GM12878 (cell line): ENCODE measurements around the gene SHANK1. TPM values are rescaled to one million over a fixed set of nuclear protein-coding genes. Genes with fewer than 3 reads are reported as not detected.

Experiments
- ATAC-seq: fragments of 200-7000 bp; cut with Tn5 transposase; 3 replicates; pipeline ENCODE4 v1.9.1; 2020; ENCODE audit warnings: mild to moderate bottlenecking, moderate library complexity
- BruUV-seq: library from RNA; stranded (reverse); fragments of 400-500 nt; replicated peaks from 2 replicates; lab custom pipeline; 2021; lab: Mats Ljungman, UMichigan
- CTCF ChIA-PET: fragments of 300-600 bp; sonication (Branson Sonifier 250); formaldehyde crosslinking; extraction: SDS; loops from one replicate; lab custom pipeline; 2021; ENCODE audit warnings: inconsistent platforms; lab: Yijun Ruan, JAX
- POLR2A ChIA-PET: fragments of 350-600 bp; formaldehyde crosslinking; extraction: SDS; loops from one replicate; lab custom pipeline; 2021; ENCODE audit warnings: inconsistent platforms; lab: Charles Lee
- RAD21 ChIA-PET: fragments of 300-600 bp; sonication (Branson Sonifier 250); formaldehyde crosslinking; loops from one replicate; lab custom pipeline; 2023; ENCODE audit warnings: antibody characterized with exemption; ENCODE audit not compliant: unreplicated experiment; lab: Charles Lee
- SMC1A ChIA-PET: fragments of 300-600 bp; sonication (Branson Sonifier 250); formaldehyde crosslinking; loops from one replicate; lab custom pipeline; 2023; ENCODE audit not compliant: unreplicated experiment, uncharacterized antibody; lab: Charles Lee
- DNase-seq: peaks from one replicate; pipeline ENCODE4 v3.0.0-alpha.2; 2011; ENCODE audit warnings: low read depth, low spot score
- FAIRE-seq: peaks from 3 replicates; lab custom pipeline; 2011; peaks lifted over from hg19 to GRCh38; lab: Jason Lieb, UNC
- H2AFZ ChIP-seq: 2 replicates; pipeline ENCODE4 v1.6.0; 2011; ENCODE audit warnings: low read depth, low read length, control low read depth; ENCODE audit not compliant: control insufficient read depth
- H3K27ac ChIP-seq: 2 replicates; pipeline ENCODE4 v1.5.1; 2011; ENCODE audit warnings: control low read depth; ENCODE audit not compliant: control insufficient read depth, insufficient read depth
- H3K27me3 ChIP-seq, 2 experiments: replicated peaks in 1 of 2; 2 replicates each; pipeline versions ENCODE4 v1.6.0 to v1.6.1; 2011; ENCODE audit warnings: low read length in 1 of 2; ENCODE audit not compliant: control insufficient read depth in 2 of 2, insufficient read depth in 2 of 2
- H3K36me3 ChIP-seq, 2 experiments: 2 replicates each; pipeline ENCODE4 v1.5.1; 2011; ENCODE audit warnings: low read length in 1 of 2; ENCODE audit not compliant: control insufficient read depth in 2 of 2, insufficient read depth in 2 of 2
- H3K4me1 ChIP-seq: 2 replicates; pipeline ENCODE4 v1.6.1; 2011; ENCODE audit warnings: mild to moderate bottlenecking, low read length, moderate library complexity, mixed read lengths; ENCODE audit not compliant: control insufficient read depth, insufficient read depth
- H3K4me2 ChIP-seq: 2 replicates; pipeline ENCODE4 v1.6.0; 2011; ENCODE audit warnings: control low read depth; ENCODE audit not compliant: control insufficient read depth, insufficient read depth
- H3K4me3 ChIP-seq: fragments of 200-600 bp; sonication (generic); 2 replicates; pipeline ENCODE4 v1.5.1; 2016
- H3K79me2 ChIP-seq: 2 replicates; pipeline ENCODE4 v1.6.0; 2011; ENCODE audit warnings: low read length; ENCODE audit not compliant: control insufficient read depth, insufficient read depth
- H3K9ac ChIP-seq: 2 replicates; pipeline ENCODE4 v1.8.0; 2011; ENCODE audit warnings: low read length, control low read depth, mixed read lengths; ENCODE audit not compliant: control insufficient read depth, insufficient read depth
- H3K9me3 ChIP-seq: replicated peaks from 3 replicates; pipeline ENCODE4 v1.5.1; 2011; ENCODE audit warnings: mild to moderate bottlenecking, low read length; ENCODE audit not compliant: control insufficient read depth, insufficient read depth
- H4K20me1 ChIP-seq: 2 replicates; pipeline ENCODE4 v1.6.0; 2011; ENCODE audit not compliant: control insufficient read depth, insufficient read depth
- CBFB ChIP-seq: IDR thresholded peaks from 2 replicates; pipeline ENCODE4 v1.6.1; 2016; ENCODE audit warnings: antibody characterized with exemption, low read depth
- IKZF1 ChIP-seq: fragments of 450-650 bp; conservative IDR thresholded peaks from 2 replicates; pipeline ENCODE4 v1.6.1; 2017; ENCODE audit warnings: antibody characterized with exemption, mild to moderate bottlenecking
- JUNB ChIP-seq: IDR thresholded peaks from 2 replicates; pipeline ENCODE4 v1.6.1; 2016; ENCODE audit warnings: antibody characterized with exemption, mild to moderate bottlenecking
- KAT2A ChIP-seq: conservative IDR thresholded peaks from 2 replicates; pipeline ENCODE4 v1.6.1; 2011; ENCODE audit warnings: low read depth, low read length; ENCODE audit not compliant: control insufficient read depth
- KDM1A ChIP-seq: fragments of 200-600 bp; sonication (generic); IDR thresholded peaks from 2 replicates; pipeline ENCODE4 v1.6.1; 2016; ENCODE audit warnings: borderline replicate concordance
- WGBS: methylation state at CpG from one replicate; pipeline ENCODE4 v1.1.6; 2016; ENCODE audit warnings: low lambda C conversion rate; ENCODE audit not compliant: insufficient replicate concordance, insufficient coverage; ENCODE audit errors: missing lambda C conversion rate; 5-methylcytosine and 5-hydroxymethylcytosine counted together
- in situ Hi-C: fragments of 300-500 bp; cut with MboI; formaldehyde crosslinking; loops from 9 replicates; pipeline ENCODE4 v1.14.3; 2018; ENCODE audit warnings: mixed read lengths
- intact Hi-C: fragments of 100-400 bp; cut with micrococcal nuclease; formaldehyde crosslinking; loops from one replicate; pipeline ENCODE4 v1.14.2; 2022; ENCODE audit not compliant: unreplicated experiment
- polyA plus RNA-seq, 11 experiments: library from polyadenylated mRNA; depleted of rRNA in 4 of 11; unstranded in 6 of 11; stranded (reverse) in 5 of 11; fragments of >200 nt; fragmentation: Nextera tagmentation in 4 of 11; fragmentation: Illumina TruSeq in 1 of 11; extraction: Ambion mirVana in 4 of 11; extraction: Trizol in 1 of 11; gene quantifications; 1 replicate in 1 of 11; 2 replicates in 10 of 11; pipeline versions ENCODE4 v1.2.1 to v1.2.3, GENCODE V29; 2011 to 2016; ENCODE audit warnings: inconsistent platforms in 2 of 11, missing spikeins in 2 of 11, low read depth in 1 of 11
- total RNA-seq, 4 experiments: library from RNA; depleted of rRNA in 3 of 4; stranded (reverse); fragments of >200 nt in 3 of 4; fragmentation: Illumina TruSeq in 1 of 4; extraction: Trizol in 1 of 4; gene quantifications; 2 replicates each; pipeline versions ENCODE4 v1.2.1 to v1.2.3, GENCODE V29; 2013 to 2021
- TF ChIP-seq, protein P1 (sequence below): IDR thresholded peaks from 2 replicates; pipeline ENCODE4 v1.6.1; 2012; ENCODE audit warnings: low read depth, low read length, improper control_type of control experiment
- TF ChIP-seq, protein P2 (sequence below): fragments of 450-650 bp; formaldehyde crosslinking; IDR thresholded peaks from 2 replicates; pipeline ENCODE4 v1.4.0; 2022; ENCODE audit warnings: mild to moderate bottlenecking, moderate library complexity
- TF ChIP-seq, protein P3 (sequence below): IDR thresholded peaks from 2 replicates; pipeline ENCODE4 v1.6.1; 2012; ENCODE audit warnings: low read depth, low read length, improper control_type of control experiment
- TF ChIP-seq, protein P4 (sequence below): fragments of 150-350 bp; IDR thresholded peaks from 2 replicates; pipeline ENCODE4 v1.6.1; 2014; ENCODE audit warnings: mild to moderate bottlenecking, low read depth, low read length

Gene SHANK1
- total and polyA plus RNA-seq, 10 of the 15 experiments (the other 5 are each of a cell fraction or from before 2014, with no cell fraction given), result not detected

DNA sequence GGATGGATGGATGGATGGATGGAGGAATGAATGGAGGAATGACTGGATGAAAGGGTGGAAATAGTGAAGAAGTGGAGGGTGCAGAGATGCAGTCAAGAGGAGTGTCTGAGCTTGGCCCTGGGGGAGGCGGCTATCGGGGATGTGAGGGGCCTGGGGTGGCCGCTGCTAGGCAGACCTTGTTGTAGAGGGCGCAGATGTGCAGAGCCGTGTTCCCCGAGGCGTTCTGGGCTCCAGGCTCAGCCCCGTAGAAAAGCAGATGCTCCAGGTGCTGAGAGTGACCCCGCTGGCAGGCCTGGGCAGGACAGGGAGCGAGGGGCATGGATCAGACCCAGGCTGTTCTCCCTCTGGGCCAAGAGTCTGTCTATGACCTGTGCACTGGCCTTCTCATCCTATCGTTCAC is 8.4 kb downstream of the SHANK1 start:
- Histone ChIP-seq H3K4me3 (no peak overlapping the region), H4K20me1 (no peaks in the 10 kb centered on the region), H3K36me3 (no peaks in the 10 kb centered on the region), H3K4me2 (no peak overlapping the region), H3K9ac (no peak overlapping the region), H3K79me2 (no peaks in the 10 kb centered on the region), H3K27me3 (peaks cover 0 to 2% of the 10 kb centered on the region in 2 experiments; a peak in 2 of 4 replicates), H3K4me1 (no peaks in the 10 kb centered on the region), H3K9me3 (no peaks in the 10 kb centered on the region), H2AFZ (no peak overlapping the region), H3K27ac (no peak overlapping the region)
- intact Hi-C loops, result no loop called here
- WGBS, result 5% methylated on average over 11 of the region's 11 CpGs
- no TSS peak for BruUV-seq
- POLR2A ChIA-PET, result no interaction called here
- DNase-seq (no peak), FAIRE-seq (no peak), ATAC-seq (no peak)
- in situ Hi-C loops, result no loop called here
- SMC1A ChIA-PET, result no interaction called here
- CTCF ChIA-PET, result interaction anchor here (1.6 kb wide), 1 partner anchor 211 kb away, joined by 4 read pairs; no protein-coding TSS in a partner anchor
- TF ChIP-seq, protein P1, sequence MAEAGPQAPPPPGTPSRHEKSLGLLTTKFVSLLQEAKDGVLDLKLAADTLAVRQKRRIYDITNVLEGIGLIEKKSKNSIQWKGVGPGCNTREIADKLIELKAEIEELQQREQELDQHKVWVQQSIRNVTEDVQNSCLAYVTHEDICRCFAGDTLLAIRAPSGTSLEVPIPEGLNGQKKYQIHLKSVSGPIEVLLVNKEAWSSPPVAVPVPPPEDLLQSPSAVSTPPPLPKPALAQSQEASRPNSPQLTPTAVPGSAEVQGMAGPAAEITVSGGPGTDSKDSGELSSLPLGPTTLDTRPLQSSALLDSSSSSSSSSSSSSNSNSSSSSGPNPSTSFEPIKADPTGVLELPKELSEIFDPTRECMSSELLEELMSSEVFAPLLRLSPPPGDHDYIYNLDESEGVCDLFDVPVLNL, result no peak
- no peak for TF ChIP-seq KDM1A
- TF ChIP-seq IKZF1, result no peak
- TF ChIP-seq JUNB, result no peak
- TF ChIP-seq, protein P2, sequence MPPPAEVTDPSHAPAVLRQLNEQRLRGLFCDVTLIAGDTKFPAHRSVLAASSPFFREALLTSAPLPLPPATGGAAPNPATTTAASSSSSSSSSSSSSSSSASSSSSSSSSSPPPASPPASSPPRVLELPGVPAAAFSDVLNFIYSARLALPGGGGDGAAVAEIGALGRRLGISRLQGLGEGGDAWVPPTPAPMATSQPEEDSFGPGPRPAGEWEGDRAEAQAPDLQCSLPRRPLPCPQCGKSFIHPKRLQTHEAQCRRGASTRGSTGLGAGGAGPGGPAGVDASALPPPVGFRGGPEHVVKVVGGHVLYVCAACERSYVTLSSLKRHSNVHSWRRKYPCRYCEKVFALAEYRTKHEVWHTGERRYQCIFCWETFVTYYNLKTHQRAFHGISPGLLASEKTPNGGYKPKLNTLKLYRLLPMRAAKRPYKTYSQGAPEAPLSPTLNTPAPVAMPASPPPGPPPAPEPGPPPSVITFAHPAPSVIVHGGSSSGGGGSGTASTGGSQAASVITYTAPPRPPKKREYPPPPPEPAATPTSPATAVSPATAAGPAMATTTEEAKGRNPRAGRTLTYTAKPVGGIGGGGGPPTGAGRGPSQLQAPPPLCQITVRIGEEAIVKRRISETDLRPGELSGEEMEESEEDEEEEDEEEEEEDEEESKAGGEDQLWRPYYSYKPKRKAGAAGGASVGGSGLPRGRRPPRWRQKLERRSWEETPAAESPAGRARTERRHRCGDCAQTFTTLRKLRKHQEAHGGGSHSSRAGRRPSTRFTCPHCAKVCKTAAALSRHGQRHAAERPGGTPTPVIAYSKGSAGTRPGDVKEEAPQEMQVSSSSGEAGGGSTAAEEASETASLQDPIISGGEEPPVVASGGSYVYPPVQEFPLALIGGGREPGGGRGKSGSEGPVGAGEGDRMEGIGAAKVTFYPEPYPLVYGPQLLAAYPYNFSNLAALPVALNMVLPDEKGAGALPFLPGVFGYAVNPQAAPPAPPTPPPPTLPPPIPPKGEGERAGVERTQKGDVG (CRISPR knock-in tag), result no peak
- TF ChIP-seq, protein P3, sequence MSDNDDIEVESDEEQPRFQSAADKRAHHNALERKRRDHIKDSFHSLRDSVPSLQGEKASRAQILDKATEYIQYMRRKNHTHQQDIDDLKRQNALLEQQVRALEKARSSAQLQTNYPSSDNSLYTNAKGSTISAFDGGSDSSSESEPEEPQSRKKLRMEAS, result no peak
- no peak for TF ChIP-seq CBFB
- no peak for TF ChIP-seq KAT2A
- TF ChIP-seq, protein P4, sequence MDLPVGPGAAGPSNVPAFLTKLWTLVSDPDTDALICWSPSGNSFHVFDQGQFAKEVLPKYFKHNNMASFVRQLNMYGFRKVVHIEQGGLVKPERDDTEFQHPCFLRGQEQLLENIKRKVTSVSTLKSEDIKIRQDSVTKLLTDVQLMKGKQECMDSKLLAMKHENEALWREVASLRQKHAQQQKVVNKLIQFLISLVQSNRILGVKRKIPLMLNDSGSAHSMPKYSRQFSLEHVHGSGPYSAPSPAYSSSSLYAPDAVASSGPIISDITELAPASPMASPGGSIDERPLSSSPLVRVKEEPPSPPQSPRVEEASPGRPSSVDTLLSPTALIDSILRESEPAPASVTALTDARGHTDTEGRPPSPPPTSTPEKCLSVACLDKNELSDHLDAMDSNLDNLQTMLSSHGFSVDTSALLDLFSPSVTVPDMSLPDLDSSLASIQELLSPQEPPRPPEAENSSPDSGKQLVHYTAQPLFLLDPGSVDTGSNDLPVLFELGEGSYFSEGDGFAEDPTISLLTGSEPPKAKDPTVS, result no peak
- RAD21 ChIA-PET, result interaction anchor here (1.4 kb wide), 1 partner anchor 211 kb away, joined by 3 read pairs; no protein-coding TSS in a partner anchor
